Calu3 (cell line): ENCODE data around the gene NEDD9. TPM values are rescaled to one million over a fixed set of nuclear protein-coding genes. Genes with fewer than 3 reads are reported as not detected.

Experiments used
- BruUV-seq: library from RNA; stranded (reverse); fragments of 400-500 nt; replicated peaks from 2 replicates; lab custom pipeline; 2021; lab: Mats Ljungman, UMichigan
- CTCF ChIA-PET: fragments of 300-600 bp; sonication (Branson Sonifier 250); formaldehyde crosslinking; loops from one replicate; lab custom pipeline; 2022; ENCODE audit warnings: antibody characterized with exemption; lab: Charles Lee
- DNase-seq: peaks from one replicate; pipeline ENCODE4 v3.0.0; 2022
- H3K27ac Mint-ChIP-seq: one replicate; pipeline ENCODE4 v1.8.0; 2022; ENCODE audit warnings: mixed read lengths; ENCODE audit not compliant: unreplicated experiment
- H3K27me3 Mint-ChIP-seq: one replicate; pipeline ENCODE4 v1.8.0; 2022; ENCODE audit warnings: mixed read lengths; ENCODE audit not compliant: unreplicated experiment
- H3K36me3 Mint-ChIP-seq: one replicate; pipeline ENCODE4 v1.8.0; 2022; ENCODE audit warnings: mild to moderate bottlenecking, moderate library complexity, mixed read lengths; ENCODE audit not compliant: insufficient read depth, unreplicated experiment
- H3K4me1 Mint-ChIP-seq: one replicate; pipeline ENCODE4 v1.8.0; 2022; ENCODE audit warnings: mild to moderate bottlenecking, low read depth, mixed read lengths; ENCODE audit not compliant: unreplicated experiment
- H3K4me3 Mint-ChIP-seq: one replicate; pipeline ENCODE4 v1.8.0; 2022; ENCODE audit warnings: mild to moderate bottlenecking, low read depth, moderate library complexity, mixed read lengths; ENCODE audit not compliant: unreplicated experiment
- H3K9me3 Mint-ChIP-seq: one replicate; pipeline ENCODE4 v1.8.0; 2022; ENCODE audit warnings: low read depth, mixed read lengths; ENCODE audit not compliant: unreplicated experiment
- CTCF ChIP-seq: fragments of 200-600 bp; IDR thresholded peaks from one replicate; pipeline ENCODE4 v1.8.0; 2022; ENCODE audit warnings: antibody characterized with exemption; ENCODE audit not compliant: unreplicated experiment
- intact Hi-C: fragments of 100-400 bp; cut with micrococcal nuclease; formaldehyde crosslinking; loops from one replicate; pipeline ENCODE4 v1.10.0; 2022; ENCODE audit not compliant: unreplicated experiment
- total RNA-seq: library from RNA; stranded (reverse); gene quantifications from 2 replicates; pipeline ENCODE4 v1.2.3, GENCODE V29; 2022

Gene NEDD9
- total RNA-seq, 1 experiment from 2014 or later: 28.1 TPM

- intact Hi-C loops: loop anchor here (5.0 kb wide), 2 partner anchors 39 to 46 kb away; partner anchors contain the start of gene NEDD9
- H3K9me3 Mint-ChIP-seq: no peaks in the 10 kb centered on the region
- H3K4me1 Mint-ChIP-seq: peaks cover 48% of the 10 kb centered on the region
- no peak overlapping the region for H3K4me3 Mint-ChIP-seq
- H3K27me3 Mint-ChIP-seq: no peaks in the 10 kb centered on the region
- H3K36me3 Mint-ChIP-seq: peaks cover 12% of the 10 kb centered on the region
- no peak for DNase-seq
- CTCF ChIA-PET: interaction anchor here (1.6 kb wide), 1 partner anchor 46 kb away, joined by 6 read pairs; the partner anchor contains the start of gene NEDD9
- no peak for TF ChIP-seq CTCF
- no TSS peak for BruUV-seq
- no peak overlapping the region for H3K27ac Mint-ChIP-seq
Observed at GRCh38 chr6:11278207-11278559, 45.7 kb upstream of the NEDD9 start.

DNA sequence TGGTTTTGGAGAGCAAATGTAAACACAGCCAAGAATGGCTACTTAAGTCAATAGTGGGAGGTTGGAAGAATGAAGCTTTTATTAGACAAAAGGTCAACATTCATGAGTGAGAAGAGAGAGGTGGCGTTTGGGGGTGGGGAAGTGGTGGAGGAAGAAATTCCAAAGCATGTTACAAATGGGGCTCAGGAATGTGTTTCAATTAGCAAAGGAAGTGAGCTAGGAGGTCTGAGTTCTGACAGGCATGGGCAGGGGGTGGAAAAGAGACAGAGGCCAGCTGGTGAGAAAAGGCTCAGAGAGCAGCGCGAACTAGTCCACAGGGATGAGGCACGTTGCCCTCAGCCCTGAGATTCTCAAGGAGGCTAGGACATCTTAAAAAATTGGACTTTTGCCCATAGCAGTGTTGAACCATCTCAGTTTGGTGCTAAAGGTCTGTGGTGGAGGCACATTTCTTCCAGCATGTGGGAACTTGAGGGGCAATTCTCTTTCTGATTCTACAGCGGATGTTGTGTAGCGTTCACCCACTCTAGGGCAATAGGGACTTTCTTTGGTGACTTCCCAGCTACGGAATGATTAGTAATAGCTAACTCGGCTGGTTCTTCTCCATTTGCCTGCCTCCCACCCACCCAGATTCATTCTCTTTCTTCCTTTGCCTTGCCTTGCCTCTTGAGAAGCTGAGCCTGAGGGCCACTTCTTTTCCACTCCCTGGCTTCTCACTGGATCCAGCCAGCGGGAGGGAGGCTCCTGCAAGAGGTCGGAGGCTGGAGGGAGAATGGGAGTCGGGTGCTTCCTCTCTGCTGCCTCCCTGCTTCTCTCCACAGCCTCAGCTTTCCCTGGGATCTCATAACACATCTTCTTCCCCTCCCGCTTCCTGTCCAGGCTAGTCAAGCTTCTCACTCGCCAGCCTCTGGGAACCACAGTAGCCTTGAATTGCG is 45.1 kb upstream of the NEDD9 start:
- Mint-ChIP-seq H3K27me3 (no peaks in the 10 kb centered on the region), H3K9me3 (no peaks in the 10 kb centered on the region), H3K4me1 (peaks cover 55% of the 10 kb centered on the region), H3K4me3 (no peak overlapping the region), H3K27ac (peak overlapping the region; percentile 52), H3K36me3 (peaks cover 12% of the 10 kb centered on the region)
- CTCF ChIA-PET: interaction anchor here (0.5 to 1.6 kb wide), 4 partner anchors 20 to 498 kb away, joined by 3 to 6 read pairs (median 4); partner anchors contain the start of gene NEDD9
- intact Hi-C loops: loop anchor here (5.0 kb wide), 2 partner anchors 40 to 45 kb away; partner anchors contain the start of gene NEDD9
- BruUV-seq: no TSS peak
- no peak for TF ChIP-seq CTCF
- peak; percentile 41 for DNase-seq

GRCh38 chr6:11276911-11277274 is 44.4 kb upstream of the NEDD9 start:
- no peak for DNase-seq
- no peak for TF ChIP-seq CTCF
- no TSS peak for BruUV-seq
- CTCF ChIA-PET: interaction anchor here (0.5 to 1.6 kb wide), 4 partner anchors 20 to 498 kb away, joined by 3 to 6 read pairs (median 4); partner anchors contain the start of gene NEDD9
- peak overlapping the region; percentile 52 for H3K27ac Mint-ChIP-seq
- no peaks in the 10 kb centered on the region for H3K27me3 Mint-ChIP-seq
- no peaks in the 10 kb centered on the region for H3K9me3 Mint-ChIP-seq
- no peak overlapping the region for H3K4me3 Mint-ChIP-seq
- H3K4me1 Mint-ChIP-seq: peaks cover 56% of the 10 kb centered on the region
- intact Hi-C loops: loop anchor here (5.0 kb wide), 2 partner anchors 40 to 45 kb away; partner anchors contain the start of gene NEDD9
- H3K36me3 Mint-ChIP-seq: peaks cover 12% of the 10 kb centered on the region

DNA sequence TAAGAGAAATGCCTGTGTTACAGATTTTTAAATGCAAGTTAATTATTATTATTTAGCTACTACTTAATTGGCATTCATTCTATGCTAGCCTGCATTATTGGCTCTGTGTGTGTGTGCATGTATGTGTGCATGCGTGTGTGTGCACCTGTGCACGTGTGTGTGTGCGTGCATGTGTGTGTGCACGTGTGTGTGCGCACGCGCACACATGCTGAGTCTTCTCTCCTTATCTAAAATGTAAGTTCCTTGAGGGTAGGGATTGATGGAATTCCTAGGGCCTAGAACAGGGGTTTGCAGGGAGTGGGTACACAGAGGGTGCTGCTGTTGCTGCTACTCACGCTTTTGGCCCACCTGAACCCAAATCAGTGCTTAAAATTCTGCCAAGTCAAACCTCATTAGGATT is 43.8 kb upstream of the NEDD9 start:
- Mint-ChIP-seq H3K27me3 (no peaks in the 10 kb centered on the region), H3K4me3 (no peak overlapping the region), H3K9me3 (no peaks in the 10 kb centered on the region), H3K27ac (no peak overlapping the region), H3K4me1 (peaks cover 56% of the 10 kb centered on the region), H3K36me3 (peaks cover 12% of the 10 kb centered on the region)
- intact Hi-C loops: loop anchor here (5.0 kb wide), 2 partner anchors 41 to 44 kb away; partner anchors contain the start of gene NEDD9
- DNase-seq: no peak
- no TSS peak for BruUV-seq
- TF ChIP-seq CTCF: no peak
- CTCF ChIA-PET: interaction anchor here (0.5 kb wide), 1 partner anchor 110 kb away, joined by 3 read pairs; no protein-coding TSS in a partner anchor
